GM13977 (cell line): ENCODE measurements around the gene IL10.
"Not testable (repeated sequence)": the region's sequence is repeated elsewhere in the genome, so short reads cannot be mapped to it uniquely, and the experiment has no call there.

Experiments
- DNase-seq: peaks from one replicate; pipeline ENCODE4 v3.0.0; 2012; ENCODE audit warnings: low spot score
- in situ Hi-C: fragments of 300-500 bp; cut with MboI; formaldehyde crosslinking; loops from one replicate; pipeline ENCODE4 v1.12.0; 2022; ENCODE audit warnings: low sequenced_read_pairs, low pct_unique_long_range_greater_than_20kb, mixed read lengths, inconsistent platforms; ENCODE audit not compliant: unreplicated experiment
- TF ChIP-seq, protein P1 (sequence below): IDR thresholded peaks from 2 replicates; pipeline ENCODE4 v1.5.1; 2012; ENCODE audit warnings: mild to moderate bottlenecking, control low read depth; ENCODE audit not compliant: insufficient read depth; ENCODE audit errors: extremely low read depth, missing control alignments

The IL10 gene

DNA sequence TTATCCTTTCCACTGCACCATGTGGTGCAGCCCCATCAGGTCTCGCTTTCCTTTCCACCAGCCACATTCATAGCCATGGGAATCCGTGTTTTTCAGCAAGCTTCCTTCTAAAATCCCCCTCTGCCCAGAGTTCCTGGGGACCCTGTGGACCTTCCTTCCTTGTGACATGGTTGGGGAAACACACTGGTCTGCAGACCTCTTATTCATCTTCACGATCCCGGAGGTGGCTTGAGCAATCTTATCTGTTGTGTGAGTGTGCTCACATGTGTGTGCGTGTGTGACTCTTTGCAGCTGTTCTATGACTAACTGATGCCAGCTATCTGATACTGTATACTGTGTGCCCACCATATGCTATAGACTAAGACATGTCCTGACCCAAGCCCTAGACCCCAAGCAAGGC lies 15.6 kb upstream of the IL10 start:
- TF ChIP-seq, protein P1, sequence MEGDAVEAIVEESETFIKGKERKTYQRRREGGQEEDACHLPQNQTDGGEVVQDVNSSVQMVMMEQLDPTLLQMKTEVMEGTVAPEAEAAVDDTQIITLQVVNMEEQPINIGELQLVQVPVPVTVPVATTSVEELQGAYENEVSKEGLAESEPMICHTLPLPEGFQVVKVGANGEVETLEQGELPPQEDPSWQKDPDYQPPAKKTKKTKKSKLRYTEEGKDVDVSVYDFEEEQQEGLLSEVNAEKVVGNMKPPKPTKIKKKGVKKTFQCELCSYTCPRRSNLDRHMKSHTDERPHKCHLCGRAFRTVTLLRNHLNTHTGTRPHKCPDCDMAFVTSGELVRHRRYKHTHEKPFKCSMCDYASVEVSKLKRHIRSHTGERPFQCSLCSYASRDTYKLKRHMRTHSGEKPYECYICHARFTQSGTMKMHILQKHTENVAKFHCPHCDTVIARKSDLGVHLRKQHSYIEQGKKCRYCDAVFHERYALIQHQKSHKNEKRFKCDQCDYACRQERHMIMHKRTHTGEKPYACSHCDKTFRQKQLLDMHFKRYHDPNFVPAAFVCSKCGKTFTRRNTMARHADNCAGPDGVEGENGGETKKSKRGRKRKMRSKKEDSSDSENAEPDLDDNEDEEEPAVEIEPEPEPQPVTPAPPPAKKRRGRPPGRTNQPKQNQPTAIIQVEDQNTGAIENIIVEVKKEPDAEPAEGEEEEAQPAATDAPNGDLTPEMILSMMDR = no peak
- DNase-seq = no peak
- in situ Hi-C loops = no loop called here

DNA sequence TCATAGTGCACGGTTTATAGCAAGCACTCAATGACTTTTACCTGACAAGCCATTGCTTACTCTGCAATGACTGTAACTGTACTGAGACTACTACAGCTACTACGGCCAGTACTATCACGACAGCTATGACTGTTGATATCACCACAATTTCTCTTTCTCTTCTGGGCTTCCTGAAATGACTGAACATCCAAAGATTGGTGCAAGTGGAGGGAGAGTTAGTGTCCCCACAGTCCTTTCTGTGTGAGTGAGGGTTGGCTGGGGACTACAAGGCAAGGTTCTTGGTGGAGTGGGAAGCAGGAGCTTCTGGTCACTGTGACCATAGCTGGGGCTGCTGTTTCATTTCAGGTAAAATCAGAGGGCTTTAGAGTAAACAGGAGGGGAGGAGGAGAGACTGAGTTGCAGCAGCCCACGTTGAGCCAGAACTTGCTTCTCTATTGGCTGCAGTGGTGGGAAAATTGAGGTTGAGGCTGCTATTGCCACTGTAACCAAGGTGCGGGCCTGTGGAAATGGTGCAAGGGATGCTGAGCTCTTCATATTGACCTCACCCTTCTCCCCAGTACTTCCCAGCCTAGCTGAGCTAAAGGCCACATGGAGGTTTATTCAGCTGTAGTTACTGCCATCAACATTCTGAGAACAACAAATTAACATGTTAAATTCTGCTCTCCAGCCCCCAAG lies 14.1 kb upstream of the IL10 start:
- peak; percentile 23 for DNase-seq
- in situ Hi-C loops = no loop called here
- TF ChIP-seq, protein P1 = no peak

DNA sequence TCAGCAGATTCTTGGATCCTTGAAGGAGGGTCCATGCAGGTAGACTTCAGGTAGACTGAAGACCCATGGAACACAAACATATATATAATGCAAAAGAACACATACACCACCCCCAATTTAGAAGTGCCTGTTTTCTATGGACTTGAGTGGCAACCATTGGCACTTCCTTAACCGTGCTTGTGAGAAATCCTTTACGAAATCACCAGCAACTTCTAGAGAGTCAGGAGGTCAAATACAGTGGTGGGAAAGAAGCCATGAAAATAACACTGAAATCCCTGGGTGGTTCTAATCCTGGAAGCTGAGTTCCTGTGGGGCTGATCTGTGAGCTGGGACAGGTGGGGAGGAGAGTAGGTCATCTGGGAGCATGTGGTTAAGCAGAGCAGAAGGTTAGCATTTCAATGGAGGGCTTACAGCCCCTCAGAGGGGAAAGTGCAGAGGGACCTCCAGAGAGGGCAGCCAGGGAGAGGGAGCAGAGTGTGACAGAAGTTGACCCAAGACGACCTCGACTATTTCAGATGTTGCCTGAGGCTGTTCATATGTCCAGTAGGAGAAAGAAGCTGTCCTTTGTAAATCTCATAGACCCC lies 13.0 kb upstream of the IL10 start:
- TF ChIP-seq, protein P1 = no peak
- DNase-seq = no peak
- in situ Hi-C loops = no loop called here

GRCh38 chr1:206784471-206784903 lies 12.2 kb upstream of the IL10 start:
- TF ChIP-seq, protein P1 = no peak
- in situ Hi-C loops = no loop called here
- peak; percentile 42 for DNase-seq

- in situ Hi-C loops = no loop called here
- TF ChIP-seq, protein P1 = no peak
- DNase-seq = no peak
Measured at GRCh38 chr1:206783506-206783905, 11.2 kb upstream of the IL10 start.

DNA sequence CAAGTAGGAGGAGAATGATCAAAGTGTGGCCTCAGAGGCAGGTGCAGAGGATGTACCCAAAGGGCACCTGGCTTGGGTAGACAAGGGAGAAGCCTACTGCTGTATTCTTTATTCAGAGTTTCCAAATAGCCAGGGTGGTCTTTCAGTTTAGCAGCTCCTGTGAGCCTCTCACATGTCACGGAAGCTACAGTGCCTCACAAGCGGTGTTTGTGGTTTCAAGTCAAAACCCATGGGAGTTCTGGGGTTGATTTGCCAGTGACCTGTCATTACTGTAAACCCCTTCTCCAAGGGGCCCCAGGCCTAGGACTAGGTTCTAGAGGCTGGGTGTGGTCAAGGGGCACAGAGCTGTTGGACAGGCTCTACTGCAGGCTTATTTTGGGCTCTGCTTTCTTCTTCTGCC lies 10.2 kb upstream of the IL10 start:
- in situ Hi-C loops = no loop called here
- peak; percentile 31 for DNase-seq
- TF ChIP-seq, protein P1 = no peak

- TF ChIP-seq, protein P1 = no peak
- in situ Hi-C loops = no loop called here
- no peak for DNase-seq
Measured at GRCh38 chr1:206779638-206780037, 7.3 kb upstream of the IL10 start.

- DNase-seq, in situ Hi-C loops: not testable (repeated sequence)
Measured at GRCh38 chr1:206778911-206779310, 6.6 kb upstream of the IL10 start.
